ENCODE measurements around the gene YKT6.

DNA sequence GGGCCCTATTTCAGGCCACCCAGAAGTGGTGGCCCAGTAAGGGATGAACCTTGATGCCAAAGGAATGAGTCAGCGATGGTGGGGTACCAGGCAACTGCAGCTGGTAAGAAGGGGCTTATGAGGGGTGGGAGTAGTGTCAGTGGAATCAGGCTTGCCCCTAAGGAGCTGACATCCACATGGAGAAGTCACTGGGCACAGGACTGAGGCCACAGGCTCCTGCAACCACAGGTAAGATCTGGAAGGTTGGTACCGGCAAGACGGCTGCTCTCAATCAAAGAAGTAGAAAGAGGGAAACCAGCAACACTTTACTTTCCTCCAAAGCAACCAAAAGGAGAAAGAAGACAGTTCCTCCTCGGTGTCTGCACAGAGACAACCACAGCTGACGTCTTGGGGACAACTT lies 14.0 kb upstream of the YKT6 start:
- TF ChIP-seq, protein P1, sequence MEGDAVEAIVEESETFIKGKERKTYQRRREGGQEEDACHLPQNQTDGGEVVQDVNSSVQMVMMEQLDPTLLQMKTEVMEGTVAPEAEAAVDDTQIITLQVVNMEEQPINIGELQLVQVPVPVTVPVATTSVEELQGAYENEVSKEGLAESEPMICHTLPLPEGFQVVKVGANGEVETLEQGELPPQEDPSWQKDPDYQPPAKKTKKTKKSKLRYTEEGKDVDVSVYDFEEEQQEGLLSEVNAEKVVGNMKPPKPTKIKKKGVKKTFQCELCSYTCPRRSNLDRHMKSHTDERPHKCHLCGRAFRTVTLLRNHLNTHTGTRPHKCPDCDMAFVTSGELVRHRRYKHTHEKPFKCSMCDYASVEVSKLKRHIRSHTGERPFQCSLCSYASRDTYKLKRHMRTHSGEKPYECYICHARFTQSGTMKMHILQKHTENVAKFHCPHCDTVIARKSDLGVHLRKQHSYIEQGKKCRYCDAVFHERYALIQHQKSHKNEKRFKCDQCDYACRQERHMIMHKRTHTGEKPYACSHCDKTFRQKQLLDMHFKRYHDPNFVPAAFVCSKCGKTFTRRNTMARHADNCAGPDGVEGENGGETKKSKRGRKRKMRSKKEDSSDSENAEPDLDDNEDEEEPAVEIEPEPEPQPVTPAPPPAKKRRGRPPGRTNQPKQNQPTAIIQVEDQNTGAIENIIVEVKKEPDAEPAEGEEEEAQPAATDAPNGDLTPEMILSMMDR (IDR thresholded peaks at IDR 0.05; ENCODE audit: low read depth, low read length), result no peak
- TF ChIP-seq EZH2phosphoT487 (IDR thresholded peaks at IDR 0.05; ENCODE audit: low read depth), result no peak
